Aorta (tissue), 5 donors: ENCODE measurements around the gene VAMP5. TPM values are rescaled to one million over a fixed set of nuclear protein-coding genes. Genes with fewer than 3 reads are reported as not detected.

ENCODE experiments used
- ATAC-seq: fragments of 200-7000 bp; cut with Tn5 transposase; one replicate; pipeline ENCODE4 v1.9.1; 2022; ENCODE audit warnings: moderate library complexity; ENCODE audit not compliant: low FRiP score
- DNase-seq, 2 donors: peaks; one replicate each; pipeline ENCODE4 v3.0.0-alpha.2; 2020
- H3K27ac ChIP-seq, 2 donors: one replicate each; pipeline ENCODE4 v1.5.1; 2013; ENCODE audit warnings: low read length in 2 of 2, mild to moderate bottlenecking in 2 of 2, moderate library complexity in 2 of 2, control low read depth in 1 of 2, inconsistent platforms in 1 of 2, low read depth in 1 of 2
- H3K27me3 ChIP-seq, 2 donors: one replicate each; pipeline ENCODE4 v1.6.1; 2013; ENCODE audit warnings: control low read depth in 1 of 2, low read length in 1 of 2, mild to moderate bottlenecking in 1 of 2, moderate library complexity in 1 of 2; ENCODE audit not compliant: insufficient read depth in 2 of 2, control insufficient read depth in 1 of 2
- H3K36me3 ChIP-seq, 2 donors: one replicate each; pipeline ENCODE4 v1.6.1; 2013; ENCODE audit warnings: control low read depth in 1 of 2, low read length in 1 of 2, mild to moderate bottlenecking in 1 of 2; ENCODE audit not compliant: insufficient read depth in 2 of 2, control insufficient read depth in 1 of 2
- H3K4me1 ChIP-seq, 2 donors: one replicate each; pipeline ENCODE4 v1.6.1; 2013; ENCODE audit warnings: low read length in 2 of 2, control low read depth in 1 of 2, mild to moderate bottlenecking in 1 of 2, moderate library complexity in 1 of 2; ENCODE audit not compliant: insufficient read depth in 2 of 2, control insufficient read depth in 1 of 2
- H3K4me3 ChIP-seq, 2 donors: one replicate each; pipeline ENCODE4 v1.5.1; 2013; ENCODE audit warnings: low read length in 2 of 2, control low read depth in 1 of 2, mild to moderate bottlenecking in 1 of 2
- H3K9me3 ChIP-seq: one replicate; pipeline ENCODE4 v1.6.1; 2013; ENCODE audit warnings: mild to moderate bottlenecking, low read length; ENCODE audit not compliant: control insufficient read depth
- WGBS, 2 donors: extraction: QIAGEN DNeasy Blood & Tissue Kit; methylation state at CpG; one replicate each; pipeline ENCODE4 v1.1.7; 2013; 5-methylcytosine and 5-hydroxymethylcytosine counted together
- intact Hi-C, 2 donors: fragments of 100-400 bp; cut with DNase I; formaldehyde crosslinking; loops; one replicate each; pipeline versions ENCODE4 v1.14.2 to v1.15.0; 2022
- polyA plus RNA-seq, 2 donors: library from polyadenylated mRNA; stranded (reverse); fragments of 200-250 nt; gene quantifications; one replicate each; pipeline ENCODE4 v1.2.3, GENCODE V29; 2013
- total RNA-seq, 2 donors: library from RNA; stranded (reverse); fragmentation: NEBNext Ultra II Directional; extraction: Animal tissue kit (Norgen Biotek cat#: 25700); gene quantifications; one replicate each; pipeline ENCODE4 v1.2.1, GENCODE V29; 2021
- donor health status: healthy with polysubstance abuse.
- donor health status: Bipolar disorder and iron deficiency.
- donor health status: DM: no; HTN: no; CAD: no.
- donor health status: DM: no; HTN: no; CAD: no.
- donor health status: DM: yes; HTN: yes; CAD: no.

The VAMP5 gene
- total and polyA plus RNA-seq, 4 donors = 60.3 to 186 (median 132) TPM

- H3K27me3 ChIP-seq = no peaks in the 10 kb centered on the region
- intact Hi-C loops = no loop called here
- peak; percentile 0 for ATAC-seq
- H3K36me3 ChIP-seq = no peaks in the 10 kb centered on the region
- no peaks in the 10 kb centered on the region for H3K9me3 ChIP-seq
- H3K27ac ChIP-seq = peak overlapping the region in 1 of 2 donors; percentile 87
- H3K4me3 ChIP-seq = peak overlapping the region; percentile 8 to 9
- 16 to 17% methylated on average over 13 of the region's 13 CpGs for WGBS, 2 donors
- peaks cover 0 to 6% of the 10 kb centered on the region in 2 donors for H3K4me1 ChIP-seq
- no peak for DNase-seq
These were observed 10.6 kb downstream of the VAMP5 start for GRCh38 chr2:85594715-85595300.

- intact Hi-C loops = no loop called here
- peak; percentile 96 to 97 for DNase-seq
- WGBS, 2 donors = 0% methylated on average over 47 of the region's 47 CpGs
- Histone ChIP-seq H3K27ac (peak within 1 kb of the TSS; percentile 63 to 87), H3K4me1 (peaks cover 0 to 6% of the 10 kb centered on the region in 2 donors), H3K9me3 (no peaks in the 10 kb centered on the region), H3K4me3 (peak within 1 kb of the TSS; percentile 30 to 90), H3K27me3 (no peaks in the 10 kb centered on the region), H3K36me3 (no peaks in the 10 kb centered on the region)
- ATAC-seq = peak; percentile 97
These were observed 11.2 kb downstream of the VAMP5 start, which contains the start of gene RNF181 for GRCh38 chr2:85595301-85596025. Gene RNF181 (plus strand): TSS chr2:85595745. CDS start chr2:85595764, 19 bp downstream.

- 0% methylated on average over 10 of the region's 10 CpGs for WGBS, 2 donors
- intact Hi-C loops = no loop called here
- H3K27ac ChIP-seq = peak overlapping the region; percentile 63 to 74
- H3K9me3 ChIP-seq = no peaks in the 10 kb centered on the region
- DNase-seq = no peak
- H3K36me3 ChIP-seq = no peaks in the 10 kb centered on the region
- no peaks in the 10 kb centered on the region for H3K27me3 ChIP-seq
- H3K4me1 ChIP-seq = peaks cover 0 to 3% of the 10 kb centered on the region in 2 donors
- no peak for ATAC-seq
- H3K4me3 ChIP-seq = peak overlapping the region; percentile 30 to 90
These were observed 11.7 kb downstream of the VAMP5 start for GRCh38 chr2:85596026-85596333.

GRCh38 chr2:85596486-85597143 is 12.4 kb downstream of the VAMP5 start:
- ATAC-seq (no peak), DNase-seq (no peak)
- WGBS, 2 donors = 61 to 70% methylated on average over 3 of the region's 3 CpGs
- Histone ChIP-seq H3K36me3 (no peaks in the 10 kb centered on the region), H3K9me3 (no peaks in the 10 kb centered on the region), H3K4me1 (peaks cover 0 to 3% of the 10 kb centered on the region in 2 donors), H3K4me3 (peak overlapping the region in 1 of 2 donors; percentile 90), H3K27ac (no peak overlapping the region), H3K27me3 (no peaks in the 10 kb centered on the region)
- intact Hi-C loops = no loop called here

- peaks cover 0 to 3% of the 10 kb centered on the region in 2 donors for H3K4me1 ChIP-seq
- no peaks in the 10 kb centered on the region for H3K36me3 ChIP-seq
- H3K4me3 ChIP-seq = no peak overlapping the region
- H3K27me3 ChIP-seq = no peaks in the 10 kb centered on the region
- ATAC-seq = no peak
- no peaks in the 10 kb centered on the region for H3K9me3 ChIP-seq
- H3K27ac ChIP-seq = no peak overlapping the region
- intact Hi-C loops = no loop called here
- WGBS, 2 donors = 41 to 45% methylated on average over 5 of the region's 5 CpGs
- no peak for DNase-seq
These were observed 13.0 kb downstream of the VAMP5 start for GRCh38 chr2:85597241-85597640.

GRCh38 chr2:85598594-85599340 is 14.5 kb downstream of the VAMP5 start:
- intact Hi-C loops = no loop called here
- no peaks in the 10 kb centered on the region for H3K9me3 ChIP-seq
- H3K27me3 ChIP-seq = no peaks in the 10 kb centered on the region
- H3K4me1 ChIP-seq = peaks cover 0 to 3% of the 10 kb centered on the region in 2 donors
- DNase-seq = no peak
- no peaks in the 10 kb centered on the region for H3K36me3 ChIP-seq
- 71 to 72% methylated on average over 14 of the region's 14 CpGs for WGBS, 2 donors
- no peak overlapping the region for H3K27ac ChIP-seq
- no peak for ATAC-seq
- no peak overlapping the region for H3K4me3 ChIP-seq

- Histone ChIP-seq H3K9me3 (no peaks in the 10 kb centered on the region), H3K27me3 (no peaks in the 10 kb centered on the region), H3K36me3 (no peaks in the 10 kb centered on the region), H3K4me1 (peaks cover 0 to 2% of the 10 kb centered on the region in 2 donors), H3K4me3 (no peak overlapping the region), H3K27ac (no peak overlapping the region)
- DNase-seq (peak in 1 of 2 donors; percentile 47), ATAC-seq (no peak)
- intact Hi-C loops = loop anchor here (5.0 kb wide), 1 partner anchor 37 kb away; the partner anchor contains the start of gene GGCX (in 2 of the 2)
- 63 to 65% methylated on average over 17 of the region's 17 CpGs for WGBS, 2 donors
These were observed 15.4 kb downstream of the VAMP5 start for GRCh38 chr2:85599468-85600234.

GRCh38 chr2:85600235-85600575 is 16.0 kb downstream of the VAMP5 start:
- Histone ChIP-seq H3K9me3 (no peaks in the 10 kb centered on the region), H3K27ac (no peak overlapping the region), H3K27me3 (no peaks in the 10 kb centered on the region), H3K36me3 (no peaks in the 10 kb centered on the region), H3K4me3 (no peak overlapping the region), H3K4me1 (no peaks in the 10 kb centered on the region)
- intact Hi-C loops = loop anchor here (5.0 kb wide), 1 partner anchor 38 kb away; the partner anchor contains the start of gene GGCX (in 2 of the 2)
- DNase-seq (no peak), ATAC-seq (no peak)
- 77 to 86% methylated on average over 3 of the region's 3 CpGs for WGBS, 2 donors
